Measurements from ENCODE around the gene PARPBP. TPM values are rescaled to one million over a fixed set of nuclear protein-coding genes. Genes with fewer than 3 reads are reported as not detected.

The PARPBP gene
- polyA plus RNA-seq, 1 of the 3 experiments (the other 2 are of a cell fraction), result 3.1 TPM

GRCh38 chr12:102169922-102170621 is 50.1 kb downstream of the PARPBP start:
- Histone ChIP-seq H2AFZ (ENCODE audit: low read depth) (no peak overlapping the region), H3K4me2 (no peak overlapping the region), H3K4me1 (ENCODE audit: control insufficient read depth in 1 of 2, insufficient read depth in 2 of 2, low read depth in 1 of 2, low read length in 1 of 2) (0 out of 4 replicates have a peak, but pooled peaks cover 0 to 9% of the 10 kb centered on the region in 2 experiments), H4K20me1 (ENCODE audit: insufficient read depth) (no peaks in the 10 kb centered on the region), H3F3A (replicated peaks; ENCODE audit: insufficient read depth) (peaks cover 4% of the 10 kb centered on the region), H3K27me3 (ENCODE audit: insufficient read depth) (no peaks in the 10 kb centered on the region), H3K9me2 (no peaks in the 10 kb centered on the region), H3K36me3 (replicated peaks in 1 of 2; ENCODE audit: control insufficient read depth in 1 of 2, insufficient read depth in 2 of 2, low read length in 1 of 2) (peaks cover 2 to 5% of the 10 kb centered on the region in 2 experiments), H3K9ac (no peak overlapping the region), H3K4me3 (ENCODE audit: low read depth in 2 of 2, low read length in 1 of 2) (no peak overlapping the region), H3K9me3 (no peaks in the 10 kb centered on the region), H3K27ac (ENCODE audit: low read depth in 2 of 2, low read length in 1 of 2) (no peak overlapping the region), H3K79me2 (ENCODE audit: insufficient read depth) (no peaks in the 10 kb centered on the region)
- TF ChIP-seq POLR2AphosphoS5 (IDR thresholded peaks at IDR 0.05; ENCODE audit: low read depth, low read length), result no peak
- TF ChIP-seq TCF12 (IDR thresholded peaks at IDR 0.05), result no peak
- TF ChIP-seq JUND (IDR thresholded peaks at IDR 0.05), result no peak
- TF ChIP-seq EZH2phosphoT487 (IDR thresholded peaks at IDR 0.05; ENCODE audit: borderline replicate concordance, low read depth), result no peak
- no peak for TF ChIP-seq EP300 (IDR thresholded peaks at IDR 0.05; ENCODE audit: borderline replicate concordance in 1 of 2, low read depth in 1 of 2, low read length in 1 of 2)
- peak; percentile 73 for TF ChIP-seq CTCF (IDR thresholded peaks at IDR 0.05)
- no peak for TF ChIP-seq SIN3A (IDR thresholded peaks at IDR 0.05; ENCODE audit: borderline replicate concordance, low read depth, low read length)
- TF ChIP-seq FOSL2 (IDR thresholded peaks at IDR 0.05; ENCODE audit: borderline replicate concordance, low read depth), result no peak
- peak; percentile 62 for TF ChIP-seq SMC3 (IDR thresholded peaks at IDR 0.05; ENCODE audit: low read depth, low read length)
- no peak for TF ChIP-seq ELF1 (IDR thresholded peaks at IDR 0.05)
- TF ChIP-seq REST (IDR thresholded peaks at IDR 0.05; ENCODE audit: low read depth, low read length), result no peak
- peak; percentile 68 for TF ChIP-seq RAD21 (IDR thresholded peaks at IDR 0.05; ENCODE audit: low read length)
- POLR2A ChIA-PET, result no interaction called here
- WGBS (ENCODE audit: low lambda C conversion rate), result 89% methylated on average over 2 of the region's 2 CpGs
- DNase-seq, result peak; percentile 24
- CTCF ChIA-PET, result interaction anchor here (0.7 to 1.8 kb wide), 9 partner anchors 9 to 313 kb away, joined by 3 to 8 read pairs (median 4); no protein-coding TSS in a partner anchor

All from SK-N-SH (cell line).